ENCODE data around the gene ESYT1.
"Not testable (repeated sequence)": the region's sequence is repeated elsewhere in the genome, so short reads cannot be mapped to it uniquely, and the experiment has no call there.

ESYT1 gene

DNA sequence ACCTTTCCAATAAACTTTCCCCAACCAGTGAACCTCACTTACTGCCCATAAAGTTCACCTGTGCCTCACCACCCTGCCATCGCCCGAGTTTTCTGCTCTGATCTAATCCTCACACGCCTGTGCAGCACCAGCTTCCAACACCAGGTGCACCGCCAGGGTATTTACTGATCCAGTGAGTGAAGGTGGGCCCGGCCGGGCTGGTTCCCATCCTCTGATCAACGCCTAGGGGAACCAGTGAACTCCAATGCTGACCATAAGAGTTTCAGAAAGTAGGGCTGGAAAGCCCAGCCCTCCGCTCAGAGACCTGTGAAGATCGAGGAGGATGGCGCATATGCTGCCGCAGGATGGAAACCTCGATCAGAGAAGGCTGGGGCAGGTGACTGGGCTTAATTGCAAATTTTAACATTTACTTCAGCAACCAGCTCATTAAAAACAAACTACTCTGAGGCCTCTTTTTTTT is 23.6 kb downstream of the ESYT1 start:
- peak; percentile 71 to 78 for DNase-seq
- no peak for TF ChIP-seq GATA1 (IDR thresholded peaks at IDR 0.05; ENCODE audit: low read depth, low read length)
- no peak for TF ChIP-seq POLR2A (IDR thresholded peaks at IDR 0.05; ENCODE audit: low read length)

DNA sequence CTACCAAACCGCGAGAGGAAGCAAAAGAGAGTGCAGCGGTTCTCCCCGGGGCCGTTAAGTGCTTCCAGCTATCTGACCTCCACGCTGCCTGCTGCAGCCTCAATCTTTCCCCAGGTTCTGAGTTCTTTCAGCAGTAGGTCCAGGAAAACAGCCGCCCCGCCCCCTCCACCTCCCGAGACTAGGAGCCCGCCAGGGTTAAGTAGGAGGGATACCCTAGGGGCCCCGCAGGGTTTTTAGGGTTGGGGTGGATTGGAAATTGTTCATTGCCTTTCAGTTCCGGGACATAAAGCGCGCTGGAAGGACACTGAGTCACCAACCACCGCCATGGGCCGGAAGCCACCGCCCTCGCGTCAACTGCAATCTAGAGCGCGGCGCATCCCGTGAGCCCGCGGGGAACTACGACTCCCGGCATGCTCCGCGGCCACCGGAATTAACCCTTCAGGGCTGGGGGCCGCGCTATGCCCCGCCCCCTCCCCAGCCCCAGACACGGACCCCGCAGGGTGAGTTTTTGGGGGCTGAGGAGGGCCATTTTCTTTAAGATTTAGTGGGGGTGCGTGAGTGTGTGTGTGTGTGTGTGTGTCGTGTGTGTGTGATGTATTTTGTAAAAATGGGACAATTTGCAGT is 24.2 kb downstream of the ESYT1 start, which contains the start of gene MYL6B:
Gene MYL6B, plus strand, starts transcription at position 456 of the 624 bp plus-strand sequence. CDS start 1,332 bp downstream, outside the sequence.
- TF ChIP-seq POLR2A (IDR thresholded peaks at IDR 0.05; ENCODE audit: low read length) (peak; percentile 76), GATA1 (IDR thresholded peaks at IDR 0.05; ENCODE audit: low read depth, low read length) (no peak)
- DNase-seq = peak; percentile 92 to 95

DNA sequence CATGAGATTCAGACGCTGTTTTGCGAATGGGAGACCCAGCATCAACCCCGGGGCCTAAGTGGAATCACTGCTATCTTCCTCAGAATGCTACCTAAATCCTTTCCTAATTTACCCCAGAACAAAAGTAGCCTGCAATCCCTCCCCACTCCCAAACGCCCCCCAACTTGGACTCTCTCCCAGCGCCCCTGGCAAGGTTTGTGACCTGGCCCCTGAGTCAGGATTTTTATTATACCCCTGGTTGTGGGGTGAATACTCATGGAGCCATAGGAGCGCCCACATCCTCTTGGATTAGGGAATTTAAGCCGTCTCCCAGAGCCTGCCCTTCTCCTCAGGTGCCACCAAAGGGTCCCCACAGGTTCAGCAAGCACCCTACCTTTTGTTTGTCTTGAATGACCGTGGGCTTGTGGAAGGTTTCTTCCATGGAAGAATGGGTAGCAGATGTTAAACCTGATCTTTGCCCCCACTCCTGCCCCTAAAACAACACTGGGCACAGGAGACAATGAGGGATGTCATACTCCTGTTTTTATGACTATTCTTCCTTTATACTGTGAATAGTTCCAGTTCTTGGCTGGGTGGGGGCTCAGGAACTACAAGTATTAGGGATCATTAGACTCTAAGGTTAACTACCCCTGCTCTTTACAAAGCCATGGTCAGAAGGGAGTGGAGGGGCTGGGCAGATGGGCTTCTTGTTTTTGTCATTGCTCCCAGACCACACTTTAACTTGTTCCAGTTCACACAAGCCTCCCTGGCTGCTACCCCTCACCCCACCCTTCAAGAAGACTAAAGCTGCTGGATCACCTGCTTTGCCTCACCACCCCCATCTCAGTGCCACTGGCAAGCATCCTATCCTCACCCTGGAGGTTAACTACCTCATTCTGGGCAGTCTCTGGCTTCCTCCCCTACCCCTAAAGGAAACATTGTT is 24.9 kb downstream of the ESYT1 start:
- TF ChIP-seq GATA1 (IDR thresholded peaks at IDR 0.05; ENCODE audit: low read depth, low read length) (no peak), POLR2A (IDR thresholded peaks at IDR 0.05; ENCODE audit: low read length) (no peak)
- DNase-seq = no peak

DNA sequence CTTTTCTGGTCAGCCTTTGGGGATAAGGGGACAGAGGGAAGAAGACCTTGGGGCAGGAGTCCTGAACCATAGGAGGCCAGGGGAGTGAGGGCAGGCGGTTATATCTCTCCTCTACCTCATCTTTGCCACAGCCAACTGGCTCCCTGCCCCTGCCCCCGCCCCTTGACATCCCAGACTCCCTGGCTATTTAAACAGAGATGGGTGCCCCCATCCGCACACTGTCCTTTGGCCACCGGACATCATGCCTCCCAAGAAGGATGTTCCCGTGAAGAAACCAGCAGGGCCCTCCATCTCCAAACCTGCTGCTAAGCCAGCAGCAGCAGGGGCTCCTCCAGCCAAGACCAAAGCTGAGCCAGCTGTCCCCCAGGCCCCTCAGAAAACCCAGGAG is 25.6 kb downstream of the ESYT1 start:
- no peak for DNase-seq
- no peak for TF ChIP-seq POLR2A (IDR thresholded peaks at IDR 0.05; ENCODE audit: low read length)
- TF ChIP-seq GATA1 (IDR thresholded peaks at IDR 0.05; ENCODE audit: low read depth, low read length) = no peak

DNA sequence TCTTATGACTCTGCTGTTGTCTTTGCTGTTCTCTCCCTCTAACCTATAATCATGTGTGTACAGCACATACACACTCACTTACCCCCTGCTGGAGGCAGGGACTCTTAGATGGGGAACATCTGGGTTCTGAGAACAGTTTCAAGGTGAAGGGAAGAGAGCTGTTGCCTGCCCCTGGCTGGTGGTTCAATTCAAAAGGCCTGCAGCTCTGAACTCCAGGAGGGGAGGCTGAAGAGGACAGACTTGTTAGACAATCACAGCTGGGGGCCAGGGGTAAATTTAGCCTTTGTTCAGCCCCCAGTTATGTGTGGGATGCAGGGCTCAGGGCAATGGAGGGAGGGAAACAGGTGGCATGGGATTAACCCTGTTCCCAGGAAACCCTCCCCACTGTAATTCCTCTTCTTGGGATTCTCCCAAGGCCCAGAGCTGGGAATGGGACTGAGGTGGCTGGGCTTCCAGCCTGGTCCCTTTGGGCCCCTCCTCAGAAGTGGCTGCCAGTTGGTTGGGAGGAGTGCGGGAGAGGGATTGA is 26.2 kb downstream of the ESYT1 start:
- no peak for DNase-seq
- TF ChIP-seq POLR2A (IDR thresholded peaks at IDR 0.05; ENCODE audit: low read length) (no peak), GATA1 (IDR thresholded peaks at IDR 0.05; ENCODE audit: low read depth, low read length) (no peak)

DNA sequence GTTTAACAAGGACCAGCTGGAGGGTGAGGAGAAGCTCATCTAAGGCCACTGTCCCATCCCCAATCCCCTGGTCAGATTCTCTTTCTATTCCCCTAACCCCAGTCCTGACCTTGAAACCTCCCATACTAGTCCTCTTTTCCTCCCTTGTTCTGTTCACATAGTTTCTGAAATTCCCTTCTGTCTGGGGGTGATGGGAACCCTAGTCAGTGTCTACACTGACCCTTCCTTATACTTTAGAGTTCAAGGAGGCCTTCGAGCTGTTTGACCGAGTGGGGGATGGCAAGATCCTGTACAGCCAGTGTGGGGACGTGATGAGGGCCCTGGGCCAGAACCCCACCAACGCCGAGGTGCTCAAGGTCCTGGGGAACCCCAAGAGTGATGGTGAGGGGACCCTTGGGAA is 26.8 kb downstream of the ESYT1 start:
- TF ChIP-seq GATA1 (IDR thresholded peaks at IDR 0.05; ENCODE audit: low read depth, low read length) = no peak
- TF ChIP-seq POLR2A (IDR thresholded peaks at IDR 0.05; ENCODE audit: low read length) = no peak
- DNase-seq = no peak

DNA sequence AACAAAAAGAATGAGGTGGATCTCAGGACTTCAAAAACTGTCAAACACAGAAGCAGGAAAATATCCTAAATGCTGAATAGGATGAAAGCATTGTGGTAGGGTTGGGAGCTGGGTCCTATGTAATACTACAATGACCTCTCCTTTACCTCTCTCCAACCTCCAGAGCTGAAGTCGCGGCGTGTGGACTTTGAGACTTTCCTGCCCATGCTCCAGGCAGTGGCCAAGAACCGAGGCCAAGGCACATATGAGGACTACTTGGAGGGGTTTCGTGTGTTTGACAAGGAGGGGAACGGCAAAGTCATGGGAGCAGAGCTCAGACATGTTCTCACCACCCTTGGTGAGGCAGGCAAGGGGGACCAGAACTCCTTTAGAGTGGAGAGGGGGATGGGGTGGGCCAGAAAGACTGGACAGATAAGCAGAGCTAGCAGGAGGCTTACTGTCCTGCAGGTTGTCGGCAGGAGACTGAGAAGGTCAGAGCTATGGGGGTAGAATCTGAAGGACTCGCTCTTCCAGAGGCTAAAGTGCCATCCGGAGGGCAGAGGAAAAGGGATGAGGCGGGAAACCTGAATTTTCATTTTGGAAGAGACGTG is 27.3 kb downstream of the ESYT1 start:
- TF ChIP-seq POLR2A (IDR thresholded peaks at IDR 0.05; ENCODE audit: low read length) = no peak
- TF ChIP-seq GATA1 (IDR thresholded peaks at IDR 0.05; ENCODE audit: low read depth, low read length) = no peak
- no peak for DNase-seq

DNA sequence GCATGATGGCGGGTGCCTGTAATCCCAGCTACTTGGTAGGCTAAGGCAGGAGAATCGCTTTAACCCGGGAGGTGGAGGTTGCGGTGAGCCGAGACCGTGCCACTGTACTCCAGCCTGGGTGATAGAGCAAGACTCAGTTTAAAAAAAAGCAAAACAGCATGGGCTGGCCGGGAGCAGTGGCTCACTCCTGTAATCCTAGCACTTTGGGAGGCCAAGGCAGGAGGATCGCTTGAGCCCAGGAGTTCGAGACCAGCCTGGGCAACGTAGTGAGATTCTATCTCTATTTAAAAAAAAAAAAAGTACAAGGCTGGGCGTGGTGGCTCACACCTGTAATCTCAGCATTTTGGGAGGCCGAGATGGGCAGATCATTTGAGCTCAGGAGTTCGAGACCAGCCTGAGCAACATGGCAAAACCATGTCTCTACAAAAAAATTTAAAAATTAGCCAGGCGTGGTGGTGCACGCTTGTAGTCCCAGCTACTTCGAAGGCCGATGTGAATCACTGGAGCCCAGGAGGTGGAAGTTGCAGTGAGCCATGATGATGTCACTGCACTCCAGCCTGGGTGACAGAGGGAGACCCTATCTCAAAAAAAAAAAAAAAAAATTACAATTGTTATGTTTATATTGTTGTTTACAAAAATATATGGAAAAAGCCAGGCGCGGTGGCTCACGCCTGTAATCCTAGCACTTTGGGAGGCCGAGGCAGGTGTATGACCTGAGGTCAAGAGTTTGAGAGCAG is 28.6 kb downstream of the ESYT1 start:
- DNase-seq = not testable (repeated sequence)

DNA sequence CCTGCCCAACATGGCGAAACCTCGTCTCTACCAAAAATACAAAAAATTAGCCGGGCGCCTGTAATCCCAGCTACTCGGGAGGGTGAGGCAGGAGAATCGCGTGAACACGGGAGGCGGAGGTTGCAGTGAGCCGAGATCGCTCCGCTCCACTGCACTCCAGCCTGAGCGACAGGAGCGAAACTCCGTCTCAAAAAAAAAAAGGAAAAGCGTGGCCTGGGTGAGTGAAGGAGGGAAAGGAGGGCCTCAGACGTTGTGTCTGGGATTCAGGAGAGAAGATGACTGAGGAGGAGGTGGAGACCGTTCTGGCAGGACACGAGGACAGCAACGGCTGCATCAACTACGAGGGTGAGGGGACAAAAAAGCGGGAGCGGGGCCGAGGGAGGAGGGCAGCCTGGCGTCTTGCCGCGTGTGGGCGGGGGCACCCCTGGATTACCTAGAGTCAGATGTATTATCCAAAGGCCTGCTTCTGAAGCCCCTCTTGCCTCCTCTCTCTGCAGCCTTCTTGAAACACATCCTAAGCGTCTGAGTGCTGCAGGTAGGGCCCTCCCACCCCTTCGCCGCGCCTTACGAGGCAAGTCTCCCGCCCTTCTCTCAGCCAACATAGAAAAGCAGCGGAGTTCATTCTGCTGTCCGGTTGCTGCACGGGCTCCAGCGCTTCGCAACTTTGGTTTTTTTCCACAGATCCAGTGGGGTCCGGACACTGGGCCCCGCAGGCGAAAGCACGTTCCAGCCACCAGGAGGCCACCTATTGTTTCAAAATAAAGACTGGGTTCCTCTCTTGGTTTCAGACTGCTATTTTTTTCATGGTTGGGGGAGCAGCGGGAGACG is 29.3 kb downstream of the ESYT1 start:
- no peak for TF ChIP-seq POLR2A (IDR thresholded peaks at IDR 0.05; ENCODE audit: low read length)
- no peak for TF ChIP-seq GATA1 (IDR thresholded peaks at IDR 0.05; ENCODE audit: low read depth, low read length)
- peak; percentile 74 to 76 for DNase-seq

DNA sequence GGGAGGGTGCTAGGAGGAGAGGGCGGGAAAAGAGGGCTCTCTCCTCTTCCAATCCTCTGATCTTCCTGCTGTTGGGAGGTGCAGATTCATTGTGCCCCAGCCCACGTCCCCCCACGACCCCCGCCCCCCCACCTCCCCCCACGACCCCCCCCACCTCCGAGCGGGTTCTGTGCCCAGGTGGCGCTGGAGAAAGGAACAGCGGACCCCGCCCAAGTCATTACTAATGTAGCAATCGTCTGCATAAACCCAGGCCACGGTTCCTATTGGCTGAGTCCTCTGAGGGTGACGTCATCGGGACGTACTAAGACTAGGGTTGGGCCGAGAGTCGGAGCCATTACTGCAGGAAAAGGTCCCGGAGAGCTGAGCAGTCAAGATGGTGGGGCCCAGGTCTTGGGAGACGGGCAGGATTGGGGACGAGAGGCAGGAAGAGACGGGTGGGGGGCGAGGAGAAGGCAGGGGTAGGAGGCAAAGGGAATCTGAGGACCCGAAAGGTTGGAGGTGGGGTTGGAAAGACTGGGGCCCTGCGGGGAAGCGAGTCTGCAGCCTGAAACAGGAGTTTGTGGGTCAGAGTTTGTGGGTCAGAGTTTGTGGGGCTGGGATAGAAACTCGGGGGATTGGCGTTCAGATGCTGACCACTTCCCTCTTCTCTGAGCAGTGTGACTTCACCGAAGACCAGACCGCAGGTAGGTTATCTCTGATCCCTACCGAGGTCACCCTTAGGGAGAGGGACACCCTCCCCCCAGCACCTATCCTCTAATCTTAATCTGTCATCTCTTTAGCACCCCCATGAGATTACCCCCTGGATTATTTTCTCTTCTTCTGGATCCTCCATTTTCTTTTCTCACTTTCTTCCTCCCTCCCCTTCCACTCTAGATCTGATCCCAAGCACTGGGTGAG is 30.2 kb downstream of the ESYT1 start, which contains the start of gene MYL6:
Gene MYL6, plus strand, starts transcription at position 331 of the 897 bp plus-strand sequence. Its CDS starts 43 bp downstream, at position 374.
- no peak for TF ChIP-seq GATA1 (IDR thresholded peaks at IDR 0.05; ENCODE audit: low read depth, low read length)
- peak; percentile 98 for TF ChIP-seq POLR2A (IDR thresholded peaks at IDR 0.05; ENCODE audit: low read length)
- peak; percentile 98 for DNase-seq

DNA sequence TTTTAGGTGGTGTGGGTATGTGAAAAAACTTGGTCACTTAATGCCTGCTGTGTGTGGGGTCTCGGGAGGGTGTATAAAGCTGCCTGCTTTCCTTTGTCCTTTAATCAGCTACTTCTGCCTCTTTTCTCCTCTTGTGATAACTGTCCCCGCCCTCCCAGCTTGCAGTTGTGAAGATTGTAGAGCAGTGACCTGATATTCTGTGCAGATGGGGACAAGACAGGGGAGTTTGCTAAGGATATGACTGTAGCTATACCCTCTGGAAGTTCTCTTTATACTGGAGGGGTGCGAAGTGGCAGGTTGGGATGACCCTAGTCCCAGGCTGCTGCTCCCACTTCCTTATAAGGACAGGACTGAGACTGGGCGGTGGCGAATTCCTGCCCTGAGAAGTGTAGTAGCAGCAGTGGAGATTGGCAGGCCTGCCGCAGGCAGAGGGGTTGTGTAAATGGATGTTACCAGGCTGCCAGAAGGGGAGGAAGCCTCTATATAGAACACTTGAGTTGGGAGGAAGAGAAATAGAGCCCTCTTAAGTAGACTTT is 30.9 kb downstream of the ESYT1 start:
- DNase-seq = peak; percentile 80
- TF ChIP-seq GATA1 (IDR thresholded peaks at IDR 0.05; ENCODE audit: low read depth, low read length) (no peak), POLR2A (IDR thresholded peaks at IDR 0.05; ENCODE audit: low read length) (no peak)
